Measurements from ENCODE around the gene BCL11B. TPM values are rescaled to one million over a fixed set of nuclear protein-coding genes. Genes with fewer than 3 reads are reported as not detected.

Gene BCL11B
- total RNA-seq, 1 donor from 2014 or later, result 0.85 TPM

DNA sequence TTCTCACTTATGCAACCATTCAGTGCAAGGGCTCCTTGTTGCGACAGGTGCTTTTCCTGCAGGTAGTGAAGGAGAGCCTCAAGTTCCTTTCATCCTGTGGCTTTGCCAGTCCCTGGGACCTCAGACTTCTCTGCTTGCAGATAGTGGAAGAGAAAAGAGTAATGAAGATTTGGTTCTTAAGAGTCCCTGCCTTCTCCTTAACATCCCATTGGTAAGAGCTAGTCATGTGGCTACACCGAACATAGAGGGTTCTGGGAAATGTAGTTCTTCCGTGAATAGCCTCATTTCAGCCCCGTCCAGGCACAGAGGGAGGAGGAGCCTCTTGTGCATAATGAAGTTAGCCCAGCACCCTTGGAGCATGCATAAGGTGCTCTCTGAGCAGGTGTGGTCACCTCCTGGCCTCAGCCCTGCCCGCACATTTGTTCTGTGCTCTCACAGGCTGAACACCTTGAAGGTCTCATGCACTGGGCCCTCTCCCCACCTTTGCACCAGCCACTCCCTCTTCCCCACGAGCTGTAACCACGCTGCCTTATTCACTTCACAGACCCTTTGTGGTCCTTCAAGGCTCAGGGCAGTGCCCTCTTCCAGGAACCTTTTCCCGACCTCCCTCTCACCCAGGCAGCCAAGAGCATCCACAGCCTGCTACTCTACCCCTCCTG is 134.0 kb downstream of the BCL11B start:
- Histone ChIP-seq H3K36me3 (no peaks in the 10 kb centered on the region), H3K27me3 (no peaks in the 10 kb centered on the region), H3K4me3 (no peak overlapping the region), H3K27ac (no peak overlapping the region), H3K4me1 (no peaks in the 10 kb centered on the region), H3K9me3 (no peaks in the 10 kb centered on the region)
- no peak for TF ChIP-seq CTCF (IDR thresholded peaks at IDR 0.05)
- DNase-seq (ENCODE audit: low spot score in 2 of 2), result peak in 1 of 2 donors; percentile 31
- intact Hi-C loops (cut with DNase I), result no loop called here

DNA sequence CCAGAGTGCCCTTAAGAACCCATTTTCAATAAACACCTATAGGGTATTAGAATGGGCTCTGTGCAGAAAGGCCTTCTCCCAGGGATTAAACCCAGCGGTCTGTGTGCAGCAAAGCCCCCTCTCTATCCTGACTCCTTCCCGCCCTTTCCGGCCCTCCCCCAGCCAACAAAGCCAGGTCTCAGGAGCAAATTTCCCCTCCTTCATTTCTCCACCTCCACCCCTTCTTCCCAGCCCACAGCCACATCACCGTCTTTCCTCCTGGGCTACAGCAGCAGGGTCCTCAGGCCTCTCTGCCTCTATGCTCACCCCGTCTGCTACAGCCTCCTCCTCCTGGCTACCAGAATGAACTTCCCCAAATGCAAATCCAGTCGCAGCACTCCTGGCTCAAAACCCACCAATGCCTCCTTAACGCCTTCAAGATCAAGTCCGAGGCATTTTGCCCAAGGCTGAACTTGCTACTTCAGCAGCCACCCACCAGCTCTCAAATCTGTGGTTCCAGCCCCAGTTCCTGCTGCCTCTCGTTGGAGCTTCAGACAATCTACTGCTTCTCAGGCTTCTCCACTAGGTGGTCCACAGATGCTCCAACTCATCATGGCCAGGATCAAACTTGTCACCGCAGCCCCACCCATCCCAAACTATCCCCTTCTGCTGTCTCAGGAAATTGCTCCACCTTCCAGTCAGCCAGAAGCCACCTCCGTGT is 134.8 kb downstream of the BCL11B start:
- H3K4me3 ChIP-seq, result no peak overlapping the region
- no peaks in the 10 kb centered on the region for H3K9me3 ChIP-seq
- intact Hi-C loops (cut with DNase I), result no loop called here
- peak in 1 of 2 donors; percentile 34 for DNase-seq (ENCODE audit: low spot score in 2 of 2)
- no peak for TF ChIP-seq CTCF (IDR thresholded peaks at IDR 0.05)
- H3K4me1 ChIP-seq, result no peaks in the 10 kb centered on the region
- no peak overlapping the region for H3K27ac ChIP-seq
- no peaks in the 10 kb centered on the region for H3K36me3 ChIP-seq
- H3K27me3 ChIP-seq, result no peaks in the 10 kb centered on the region

DNA sequence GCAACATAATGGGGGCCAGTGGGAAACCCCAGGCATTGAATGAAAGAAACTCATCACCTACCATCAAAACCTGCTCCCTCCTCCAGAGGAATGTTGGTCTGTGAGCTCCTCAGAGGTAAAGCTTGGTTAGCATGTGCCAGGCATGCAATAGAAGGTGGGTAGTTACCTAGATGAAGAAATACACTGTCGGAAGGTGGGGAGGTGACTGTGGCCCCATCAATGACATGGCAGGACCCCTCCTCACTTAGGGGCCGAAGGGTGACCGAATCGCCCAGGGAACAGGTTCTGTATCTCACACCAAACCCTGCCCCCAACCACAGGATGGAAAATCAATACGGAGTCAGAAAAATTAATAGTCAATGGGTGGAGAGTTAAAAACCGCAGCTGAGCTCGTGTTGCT is 135.6 kb downstream of the BCL11B start:
- TF ChIP-seq CTCF (IDR thresholded peaks at IDR 0.05), result no peak
- H3K9me3 ChIP-seq, result no peaks in the 10 kb centered on the region
- H3K27me3 ChIP-seq, result no peaks in the 10 kb centered on the region
- no peak overlapping the region for H3K4me3 ChIP-seq
- no peaks in the 10 kb centered on the region for H3K4me1 ChIP-seq
- no peaks in the 10 kb centered on the region for H3K36me3 ChIP-seq
- DNase-seq (ENCODE audit: low spot score in 2 of 2), result peak in 1 of 2 donors; percentile 21
- intact Hi-C loops (cut with DNase I), result no loop called here
- no peak overlapping the region for H3K27ac ChIP-seq

- H3K27me3 ChIP-seq, result no peaks in the 10 kb centered on the region
- H3K4me3 ChIP-seq, result no peak overlapping the region
- intact Hi-C loops (cut with DNase I), result no loop called here
- H3K36me3 ChIP-seq, result no peaks in the 10 kb centered on the region
- H3K4me1 ChIP-seq, result no peaks in the 10 kb centered on the region
- DNase-seq (ENCODE audit: low spot score in 2 of 2), result peak in 1 of 2 donors; percentile 47
- H3K27ac ChIP-seq, result no peak overlapping the region
- H3K9me3 ChIP-seq, result no peaks in the 10 kb centered on the region
- no peak for TF ChIP-seq CTCF (IDR thresholded peaks at IDR 0.05)
Observed at GRCh38 chr14:99136047-99136400, 136.0 kb downstream of the BCL11B start.

DNA sequence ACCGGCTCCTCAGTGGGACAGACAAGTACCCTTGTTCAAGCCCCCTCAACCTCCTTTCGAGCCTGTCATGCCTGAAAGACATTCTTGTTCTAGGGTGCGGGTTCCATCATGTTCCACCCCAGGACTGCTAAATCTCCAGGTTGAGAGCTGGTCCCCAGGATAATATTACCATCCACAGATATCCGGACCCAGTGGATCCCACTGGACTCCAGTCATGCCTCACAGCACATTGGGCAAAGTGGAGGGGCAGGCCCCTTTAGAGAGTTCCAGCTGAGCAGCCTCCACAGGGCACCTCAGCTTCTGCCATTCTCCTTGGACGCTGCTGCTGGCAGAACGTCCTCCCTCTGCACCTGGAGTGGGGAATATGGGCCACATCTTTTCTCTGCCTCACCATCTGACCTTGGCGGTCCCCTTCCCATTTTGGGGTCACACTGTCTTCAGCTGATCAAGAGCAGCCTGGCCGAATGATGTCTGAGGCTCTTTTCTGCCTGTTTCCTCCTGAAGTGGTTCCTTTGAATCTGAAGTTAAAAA is 137.4 kb downstream of the BCL11B start:
- DNase-seq (ENCODE audit: low spot score in 2 of 2), result peak in 1 of 2 donors; percentile 46
- Histone ChIP-seq H3K27me3 (no peaks in the 10 kb centered on the region), H3K27ac (no peak overlapping the region), H3K4me3 (no peak overlapping the region), H3K4me1 (no peaks in the 10 kb centered on the region), H3K9me3 (no peaks in the 10 kb centered on the region), H3K36me3 (no peaks in the 10 kb centered on the region)
- intact Hi-C loops (cut with DNase I), result no loop called here
- no peak for TF ChIP-seq CTCF (IDR thresholded peaks at IDR 0.05)
